ENCODE data around the gene DRAXIN.

The DRAXIN gene

DNA sequence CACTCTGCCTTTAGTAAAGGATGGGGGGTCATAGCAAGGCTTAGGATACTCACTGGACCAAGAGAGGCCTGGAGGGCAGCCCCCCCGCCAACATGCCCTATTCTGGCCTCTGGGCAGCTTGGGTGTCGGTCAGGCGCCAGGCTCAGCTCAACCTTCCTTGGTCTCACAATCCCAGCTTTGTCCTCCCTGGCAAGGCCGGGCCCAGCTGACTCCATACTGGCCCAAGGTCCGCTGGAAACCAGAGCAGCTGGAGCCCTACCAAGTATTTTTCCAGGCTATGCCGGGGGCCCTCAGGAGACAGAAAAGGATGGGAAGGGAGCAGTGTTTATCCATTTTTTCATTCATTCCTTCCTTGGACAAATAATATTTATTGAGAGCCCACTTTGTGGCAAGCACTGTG, 43.5 kb upstream of the DRAXIN start:
- no peak overlapping the region for H2AFZ ChIP-seq (ENCODE audit: low read depth, low read length)
- H3K4me1 ChIP-seq (ENCODE audit: low read length), result peaks cover 7% of the 10 kb centered on the region

DNA sequence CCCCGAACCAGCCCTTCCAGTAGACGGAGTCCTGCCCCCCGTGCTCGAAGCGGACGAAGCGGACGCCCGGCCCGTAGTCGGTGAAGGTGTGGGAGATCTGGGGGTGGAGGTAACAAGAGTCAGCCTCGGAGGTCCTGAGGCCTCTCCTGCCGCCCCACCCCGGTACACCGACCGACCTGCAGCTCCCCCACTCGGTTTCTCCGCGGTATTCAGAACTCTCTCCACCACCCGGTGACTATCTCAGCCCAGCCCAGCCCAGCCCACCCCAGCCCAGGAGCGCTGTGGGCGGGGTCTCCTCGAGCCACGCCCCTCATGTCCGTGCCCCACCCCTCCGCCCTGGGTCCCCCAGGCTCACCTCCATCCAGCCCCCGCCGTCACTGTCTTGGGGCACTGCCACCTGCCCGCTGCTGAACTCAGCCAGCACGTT, 42.8 kb upstream of the DRAXIN start:
- TF ChIP-seq, protein P1, sequence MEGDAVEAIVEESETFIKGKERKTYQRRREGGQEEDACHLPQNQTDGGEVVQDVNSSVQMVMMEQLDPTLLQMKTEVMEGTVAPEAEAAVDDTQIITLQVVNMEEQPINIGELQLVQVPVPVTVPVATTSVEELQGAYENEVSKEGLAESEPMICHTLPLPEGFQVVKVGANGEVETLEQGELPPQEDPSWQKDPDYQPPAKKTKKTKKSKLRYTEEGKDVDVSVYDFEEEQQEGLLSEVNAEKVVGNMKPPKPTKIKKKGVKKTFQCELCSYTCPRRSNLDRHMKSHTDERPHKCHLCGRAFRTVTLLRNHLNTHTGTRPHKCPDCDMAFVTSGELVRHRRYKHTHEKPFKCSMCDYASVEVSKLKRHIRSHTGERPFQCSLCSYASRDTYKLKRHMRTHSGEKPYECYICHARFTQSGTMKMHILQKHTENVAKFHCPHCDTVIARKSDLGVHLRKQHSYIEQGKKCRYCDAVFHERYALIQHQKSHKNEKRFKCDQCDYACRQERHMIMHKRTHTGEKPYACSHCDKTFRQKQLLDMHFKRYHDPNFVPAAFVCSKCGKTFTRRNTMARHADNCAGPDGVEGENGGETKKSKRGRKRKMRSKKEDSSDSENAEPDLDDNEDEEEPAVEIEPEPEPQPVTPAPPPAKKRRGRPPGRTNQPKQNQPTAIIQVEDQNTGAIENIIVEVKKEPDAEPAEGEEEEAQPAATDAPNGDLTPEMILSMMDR (IDR thresholded peaks at IDR 0.05; ENCODE audit: low read depth, low read length), result no peak
- TF ChIP-seq EZH2phosphoT487 (IDR thresholded peaks at IDR 0.05; ENCODE audit: low read depth), result no peak
- peaks cover 7% of the 10 kb centered on the region for H3K4me1 ChIP-seq (ENCODE audit: low read length)
- H3K9ac ChIP-seq (ENCODE audit: low read length), result no peak overlapping the region
- no peaks in the 10 kb centered on the region for H3K9me3 ChIP-seq (ENCODE audit: insufficient read depth, low read length)
- no peak overlapping the region for H2AFZ ChIP-seq (ENCODE audit: low read depth, low read length)
- no peak overlapping the region for H3K4me3 ChIP-seq (ENCODE audit: low read length)
- H3K79me2 ChIP-seq (ENCODE audit: low read length), result no peaks in the 10 kb centered on the region
- H3K4me2 ChIP-seq (ENCODE audit: low read length), result no peak overlapping the region
- no peaks in the 10 kb centered on the region for H4K20me1 ChIP-seq (ENCODE audit: insufficient read depth, low read length)
- no peak overlapping the region for H3K27ac ChIP-seq (ENCODE audit: low read length)
- H3K36me3 ChIP-seq (replicated peaks; ENCODE audit: low read depth, low read length), result no peaks in the 10 kb centered on the region
- no peaks in the 10 kb centered on the region for H3K27me3 ChIP-seq (ENCODE audit: low read depth, low read length)

More for the DNA sequence above, 43.5 kb upstream of the DRAXIN start:
- Histone ChIP-seq H3K9ac (ENCODE audit: low read length) (no peak overlapping the region), H3K4me3 (ENCODE audit: low read length) (no peak overlapping the region), H3K27me3 (ENCODE audit: low read depth, low read length) (no peaks in the 10 kb centered on the region), H3K36me3 (replicated peaks; ENCODE audit: low read depth, low read length) (no peaks in the 10 kb centered on the region), H4K20me1 (ENCODE audit: insufficient read depth, low read length) (no peaks in the 10 kb centered on the region), H3K27ac (ENCODE audit: low read length) (no peak overlapping the region), H3K9me3 (ENCODE audit: insufficient read depth, low read length) (no peaks in the 10 kb centered on the region), H3K79me2 (ENCODE audit: low read length) (no peaks in the 10 kb centered on the region), H3K4me2 (ENCODE audit: low read length) (no peak overlapping the region)
- TF ChIP-seq EZH2phosphoT487 (IDR thresholded peaks at IDR 0.05; ENCODE audit: low read depth), result no peak
- TF ChIP-seq, protein P1 (IDR thresholded peaks at IDR 0.05; ENCODE audit: low read depth, low read length), result no peak

DNA sequence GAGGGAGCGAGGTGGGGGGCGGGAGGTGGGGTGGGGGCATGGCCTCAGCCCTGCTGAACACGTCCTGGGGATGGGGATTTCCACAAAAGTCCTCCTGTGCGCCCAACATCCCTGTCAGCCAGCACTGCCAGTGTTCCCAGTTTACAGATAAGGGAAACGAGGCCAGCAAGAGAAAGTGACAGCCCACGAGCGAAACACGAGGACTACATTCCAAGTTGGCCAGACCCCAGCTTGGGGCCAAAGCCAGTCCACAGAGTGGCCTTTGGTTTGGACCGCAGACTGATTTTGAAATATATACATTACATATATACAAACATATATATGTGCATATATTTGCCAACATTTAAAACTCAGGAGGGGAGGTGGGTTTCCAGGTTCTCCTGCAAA, 42.3 kb upstream of the DRAXIN start:
- peaks cover 7% of the 10 kb centered on the region for H3K4me1 ChIP-seq (ENCODE audit: low read length)
- no peaks in the 10 kb centered on the region for H3K79me2 ChIP-seq (ENCODE audit: low read length)
- TF ChIP-seq, protein P1 (IDR thresholded peaks at IDR 0.05; ENCODE audit: low read depth, low read length), result no peak
- TF ChIP-seq EZH2phosphoT487 (IDR thresholded peaks at IDR 0.05; ENCODE audit: low read depth), result no peak
- no peaks in the 10 kb centered on the region for H4K20me1 ChIP-seq (ENCODE audit: insufficient read depth, low read length)
- H3K4me2 ChIP-seq (ENCODE audit: low read length), result no peak overlapping the region
- H3K36me3 ChIP-seq (replicated peaks; ENCODE audit: low read depth, low read length), result no peaks in the 10 kb centered on the region
- no peak overlapping the region for H3K27ac ChIP-seq (ENCODE audit: low read length)
- no peak overlapping the region for H3K4me3 ChIP-seq (ENCODE audit: low read length)
- H3K27me3 ChIP-seq (ENCODE audit: low read depth, low read length), result no peaks in the 10 kb centered on the region
- H3K9me3 ChIP-seq (ENCODE audit: insufficient read depth, low read length), result no peaks in the 10 kb centered on the region
- H3K9ac ChIP-seq (ENCODE audit: low read length), result no peak overlapping the region
- H2AFZ ChIP-seq (ENCODE audit: low read depth, low read length), result no peak overlapping the region

DNA sequence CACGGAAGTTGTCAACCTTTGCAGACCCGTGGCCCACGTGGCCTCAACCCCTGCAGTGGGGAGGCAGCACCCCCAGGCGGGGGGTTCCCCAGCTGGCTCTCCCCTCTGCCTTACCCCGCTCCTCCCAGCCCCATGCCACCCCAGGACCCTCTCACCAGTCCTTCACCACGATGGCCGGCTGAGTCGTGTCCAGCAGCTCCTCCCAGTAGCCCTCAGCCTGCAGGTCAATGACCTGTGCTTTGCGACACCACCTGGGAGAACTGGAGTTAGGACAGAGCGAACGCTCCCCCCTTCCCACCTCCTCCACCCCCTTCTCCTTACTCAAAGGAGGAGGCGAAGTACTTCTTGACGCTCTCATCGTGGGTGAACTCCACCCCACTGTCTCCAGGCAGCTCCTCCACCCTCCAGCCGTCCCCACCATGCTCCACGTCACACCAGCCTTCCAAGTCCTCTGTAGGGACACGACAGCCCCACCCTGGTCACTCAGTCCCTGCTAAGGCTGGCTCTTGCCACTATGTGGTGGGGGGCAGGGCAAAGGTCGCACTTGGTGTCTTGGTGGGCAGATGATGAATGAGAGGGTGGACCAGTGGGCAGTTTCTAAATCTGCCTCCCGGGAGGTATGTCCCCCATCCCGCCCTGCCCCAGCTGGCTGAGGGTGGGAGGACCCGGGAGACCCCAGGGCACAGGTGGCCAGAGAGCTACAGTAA, 41.7 kb upstream of the DRAXIN start:
- Histone ChIP-seq H2AFZ (ENCODE audit: low read depth, low read length) (peak overlapping the region; percentile 63; the same call in 1 of the 2 replicates), H3K4me1 (ENCODE audit: low read length) (peaks cover 7% of the 10 kb centered on the region), H3K9me3 (ENCODE audit: insufficient read depth, low read length) (no peaks in the 10 kb centered on the region), H4K20me1 (ENCODE audit: insufficient read depth, low read length) (no peaks in the 10 kb centered on the region), H3K9ac (ENCODE audit: low read length) (peak overlapping the region; percentile 22; the same call in 1 of the 2 replicates), H3K36me3 (replicated peaks; ENCODE audit: low read depth, low read length) (no peaks in the 10 kb centered on the region), H3K27me3 (ENCODE audit: low read depth, low read length) (no peaks in the 10 kb centered on the region), H3K4me2 (ENCODE audit: low read length) (peak overlapping the region; percentile 97), H3K79me2 (ENCODE audit: low read length) (no peaks in the 10 kb centered on the region), H3K4me3 (ENCODE audit: low read length) (peak overlapping the region; percentile 84), H3K27ac (ENCODE audit: low read length) (no peak overlapping the region)
- no peak for TF ChIP-seq EZH2phosphoT487 (IDR thresholded peaks at IDR 0.05; ENCODE audit: low read depth)
- TF ChIP-seq, protein P1 (IDR thresholded peaks at IDR 0.05; ENCODE audit: low read depth, low read length), result no peak
